Measurements from ENCODE around the gene TCFL5. TPM values are rescaled to one million over a fixed set of nuclear protein-coding genes. Genes with fewer than 3 reads are reported as not detected.

TCFL5 gene
- polyA plus RNA-seq, 3 donors: 2.2 to 8.4 (median 5.1) TPM

DNA sequence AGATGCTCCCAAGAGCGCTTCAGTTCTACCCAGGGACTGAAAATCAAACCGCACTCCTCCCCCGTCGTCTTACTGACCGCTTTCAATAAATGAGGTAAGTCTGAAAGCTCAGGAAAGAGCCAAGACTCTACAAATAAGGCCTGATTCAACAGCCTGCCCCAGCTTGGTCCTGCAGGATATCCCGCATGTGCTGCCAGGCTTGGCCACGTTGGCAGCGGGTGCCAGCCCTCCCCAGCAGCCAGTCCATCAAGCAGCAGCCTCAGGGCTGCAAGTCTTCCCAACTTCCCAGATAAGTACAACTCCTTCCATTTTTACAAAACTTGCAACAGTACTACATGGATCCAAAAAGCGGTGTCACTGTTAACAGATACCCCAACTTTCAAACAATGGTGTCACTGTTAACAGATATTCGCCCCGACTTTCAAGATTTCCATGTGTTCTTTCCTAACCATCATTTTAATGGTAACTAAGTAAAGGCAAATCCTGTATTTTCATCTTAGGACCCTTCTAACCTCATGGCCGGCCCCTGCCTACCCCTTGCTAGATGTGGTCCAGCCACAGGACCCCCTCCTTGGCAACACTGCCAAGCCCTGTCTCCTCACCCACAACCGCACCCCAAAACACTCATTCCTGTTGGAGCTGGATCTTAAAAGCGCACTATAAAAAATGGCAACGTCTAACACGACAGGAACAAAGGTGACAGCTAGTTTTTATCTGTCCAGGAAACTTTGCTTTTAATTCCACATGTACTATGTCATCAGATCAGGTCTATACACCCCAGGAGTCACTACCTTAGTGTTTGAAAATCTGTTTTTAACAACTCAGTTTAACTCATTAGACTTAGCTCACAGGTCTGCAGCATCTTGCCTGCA is 36.7 kb upstream of the TCFL5 start:
- no peak overlapping the region for H3K27ac ChIP-seq (ENCODE audit: low read depth, low read length)
- 80 to 81% (median 80%) methylated on average over 16 of the region's 16 CpGs for WGBS, 3 donors

DNA sequence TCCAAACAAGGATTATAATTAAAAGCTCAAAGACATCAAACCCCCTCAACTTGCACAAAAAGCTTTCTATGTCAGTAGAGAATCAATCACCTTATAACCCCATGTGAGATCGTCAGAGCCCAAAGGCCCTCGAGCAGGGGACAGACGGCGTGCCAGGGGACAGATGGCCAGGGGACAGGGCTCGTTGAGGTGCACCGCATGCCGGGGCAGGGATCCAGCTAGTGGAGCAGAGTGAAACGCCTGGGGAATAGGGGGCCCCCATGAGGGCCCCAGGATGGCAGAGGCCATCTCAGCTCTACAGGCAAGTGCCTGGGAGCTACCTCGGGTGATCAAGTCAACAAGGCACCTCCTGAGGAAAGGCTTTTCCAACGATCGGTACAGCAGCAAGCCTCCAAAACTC is 36.0 kb upstream of the TCFL5 start:
- no peak overlapping the region for H3K27ac ChIP-seq (ENCODE audit: low read depth, low read length)
- WGBS, 3 donors: 73 to 83% (median 74%) methylated on average over 11 of the region's 11 CpGs

DNA sequence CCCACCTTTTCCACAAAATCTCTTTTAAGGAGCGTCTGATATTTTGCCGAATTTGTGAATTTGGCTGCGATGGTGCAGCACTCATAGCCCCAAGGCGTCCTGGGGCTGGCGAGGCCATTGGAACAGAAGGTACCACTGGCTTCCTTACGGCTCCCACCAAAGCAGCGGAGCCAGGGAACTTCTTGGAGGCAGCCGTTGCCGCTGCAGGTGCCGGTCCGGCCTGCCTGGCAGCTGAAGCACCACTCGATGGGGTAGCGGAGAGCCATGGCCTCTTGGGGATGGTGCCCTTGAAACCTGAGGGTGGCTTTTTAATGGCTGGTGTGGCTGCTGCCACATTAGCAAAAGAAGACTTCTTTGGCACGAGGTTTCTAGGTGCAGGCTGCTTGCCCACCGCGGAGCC is 34.9 kb upstream of the TCFL5 start:
- WGBS, 3 donors: 93 to 97% (median 95%) methylated on average over 16 of the region's 16 CpGs
- H3K27ac ChIP-seq (ENCODE audit: low read depth, low read length): no peak overlapping the region

DNA sequence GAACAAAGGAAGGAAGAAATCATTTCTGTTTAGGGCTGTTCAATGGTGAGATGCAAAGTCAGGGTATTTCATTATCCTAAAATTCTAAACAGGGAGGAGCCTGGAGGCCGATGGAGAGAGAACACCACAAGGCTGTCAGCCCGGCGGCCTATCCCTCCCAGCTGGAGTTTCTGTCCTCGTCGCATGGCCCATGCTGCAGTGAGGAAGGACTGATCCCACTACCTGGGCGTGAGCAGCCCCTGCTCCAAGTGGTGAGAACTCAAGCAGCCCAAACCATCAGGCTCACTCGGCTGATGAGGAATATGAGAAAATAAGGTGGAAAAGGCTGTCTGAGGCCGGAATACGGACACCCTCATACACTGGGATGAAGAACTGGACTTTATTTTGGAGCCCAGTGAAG is 33.9 kb upstream of the TCFL5 start:
- no peak overlapping the region for H3K27ac ChIP-seq (ENCODE audit: low read depth, low read length)
- 90% methylated on average over 9 of the region's 9 CpGs for WGBS, 3 donors

DNA sequence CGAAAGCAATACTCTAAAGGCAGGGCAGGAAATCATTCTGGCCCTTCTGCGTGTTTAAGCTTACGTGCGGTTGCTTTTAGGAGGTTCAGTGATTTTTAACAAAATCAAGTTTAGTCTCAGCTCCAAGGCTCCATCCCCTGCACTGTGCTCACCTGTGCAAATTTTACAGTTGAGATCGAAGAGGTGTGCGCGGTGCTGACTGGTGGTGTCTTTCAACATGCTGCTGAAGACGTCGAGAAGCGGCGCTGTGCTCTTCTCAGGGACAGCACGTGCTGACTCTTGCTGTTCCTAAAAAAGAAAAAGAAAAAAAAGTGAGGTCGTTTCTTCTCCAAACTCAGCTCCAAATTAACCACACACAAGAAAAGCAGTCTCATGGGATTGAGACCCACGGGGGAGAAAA is 32.6 kb upstream of the TCFL5 start:
- H3K27ac ChIP-seq (ENCODE audit: low read depth, low read length): no peak overlapping the region
- 90 to 91% (median 90%) methylated on average over 14 of the region's 14 CpGs for WGBS, 3 donors

DNA sequence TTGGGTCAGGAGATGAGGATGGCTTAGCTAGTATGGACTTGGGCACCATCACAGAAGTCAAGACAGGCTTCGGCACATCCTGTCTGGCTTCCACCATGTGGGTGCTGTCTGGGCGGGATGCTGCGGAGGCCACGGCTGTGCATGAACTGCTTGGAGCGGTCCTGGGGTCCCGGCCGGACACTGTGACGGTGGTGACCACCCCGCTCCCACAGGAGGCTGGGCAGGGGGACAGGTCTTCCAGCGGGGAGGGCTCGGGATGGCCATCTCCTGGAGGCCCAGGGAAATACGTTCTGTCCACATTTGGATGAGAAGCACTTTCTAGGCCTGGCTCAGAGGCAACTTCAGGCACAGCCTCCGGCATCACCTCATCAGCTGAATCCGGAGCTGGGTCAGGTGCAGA is 32.1 kb upstream of the TCFL5 start:
- H3K27ac ChIP-seq (ENCODE audit: low read depth, low read length): no peak overlapping the region
- 92 to 96% (median 94%) methylated on average over 14 of the region's 14 CpGs for WGBS, 3 donors

DNA sequence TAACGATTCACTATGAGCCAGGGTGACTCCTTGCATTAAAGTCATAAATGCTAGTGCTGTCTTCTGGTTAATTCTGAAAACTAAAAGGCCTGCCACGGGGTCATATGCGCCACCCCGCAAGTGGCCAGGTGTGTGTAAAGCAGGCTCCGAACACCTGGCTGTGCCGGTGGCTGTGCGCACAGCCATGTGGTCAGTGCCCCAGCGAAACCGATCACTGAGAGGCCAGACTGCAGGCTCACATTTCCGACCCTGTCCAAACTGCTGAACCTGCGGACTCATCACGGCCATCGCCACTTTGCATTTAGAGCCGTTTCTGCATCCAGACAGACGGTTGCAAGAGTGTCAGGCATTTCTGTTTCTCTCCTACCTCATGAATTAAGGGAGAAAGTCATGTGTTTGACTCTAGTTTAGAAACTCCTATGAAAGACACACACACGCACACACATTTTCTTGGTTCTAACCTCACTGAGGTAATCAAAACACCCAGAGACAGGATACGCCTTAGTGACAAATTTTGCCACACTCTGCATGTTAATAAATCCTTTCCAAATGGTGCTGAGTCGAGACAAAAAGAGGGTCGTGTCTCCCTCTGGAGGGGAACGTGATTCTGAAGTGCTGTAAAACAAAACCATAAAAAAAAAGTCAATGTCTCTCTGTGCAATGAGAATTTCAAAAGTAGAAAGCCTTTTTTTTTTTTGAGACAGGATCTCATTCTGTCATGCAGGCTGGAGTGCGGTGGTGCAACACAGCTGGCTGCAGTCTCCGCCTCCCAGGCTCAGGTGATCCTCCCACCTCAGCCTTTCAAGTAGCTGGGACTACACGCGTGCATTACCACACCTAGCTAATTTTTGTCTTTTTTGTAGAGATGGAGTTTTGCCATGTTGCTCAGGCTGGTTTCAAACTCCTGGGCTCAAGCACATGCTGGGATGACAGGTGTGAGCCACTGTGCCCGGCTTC is 31.0 kb upstream of the TCFL5 start:
- WGBS, 3 donors: 89 to 91% (median 90%) methylated on average over 25 of the region's 25 CpGs
- H3K27ac ChIP-seq (ENCODE audit: low read depth, low read length): no peak overlapping the region

DNA sequence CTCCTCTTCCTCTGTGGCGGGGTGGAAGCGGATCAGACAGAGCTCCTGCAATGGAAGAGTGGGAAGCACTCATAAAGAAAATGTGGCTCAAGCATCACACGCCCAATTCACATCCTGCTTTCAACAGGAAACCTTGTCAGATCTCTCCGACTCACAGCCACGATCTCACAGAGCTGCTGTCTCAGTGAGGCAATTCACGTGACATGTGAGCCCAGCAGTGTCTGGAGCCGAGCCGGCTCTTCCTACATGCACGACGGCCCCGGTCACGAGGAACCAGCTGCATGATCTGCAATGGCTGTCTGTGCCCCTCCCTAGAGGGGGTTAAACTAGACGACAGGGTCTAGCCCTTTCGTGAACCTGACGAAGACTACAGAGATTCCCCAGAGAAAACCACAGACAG is 29.5 kb upstream of the TCFL5 start:
- WGBS, 3 donors: 79 to 82% (median 82%) methylated on average over 15 of the region's 15 CpGs

DNA sequence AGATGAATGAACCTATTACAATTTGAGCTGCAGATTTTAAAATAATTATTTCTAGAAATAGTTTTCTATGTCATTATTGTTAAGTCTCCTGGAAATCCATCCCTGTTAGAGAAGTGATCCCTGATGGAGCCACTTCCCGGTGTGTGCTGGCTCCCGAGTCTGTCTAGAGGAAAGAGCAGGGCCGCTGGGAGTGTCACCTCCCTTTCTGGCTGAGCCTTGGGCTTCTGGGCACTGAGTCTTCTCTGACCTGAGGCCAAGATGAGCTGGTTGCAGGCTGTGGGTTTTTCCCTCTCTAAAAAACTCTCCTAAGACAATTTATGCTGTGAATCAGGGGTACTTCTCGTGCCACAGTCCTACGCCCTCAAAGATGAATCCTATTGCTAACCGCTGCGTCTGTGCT is 28.8 kb upstream of the TCFL5 start:
- no peak overlapping the region for H3K27ac ChIP-seq (ENCODE audit: low read depth, low read length)
- WGBS, 3 donors: 79 to 92% (median 85%) methylated on average over 7 of the region's 7 CpGs

More for the DNA sequence above, 29.5 kb upstream of the TCFL5 start:
- H3K27ac ChIP-seq (ENCODE audit: low read depth, low read length): no peak overlapping the region

DNA sequence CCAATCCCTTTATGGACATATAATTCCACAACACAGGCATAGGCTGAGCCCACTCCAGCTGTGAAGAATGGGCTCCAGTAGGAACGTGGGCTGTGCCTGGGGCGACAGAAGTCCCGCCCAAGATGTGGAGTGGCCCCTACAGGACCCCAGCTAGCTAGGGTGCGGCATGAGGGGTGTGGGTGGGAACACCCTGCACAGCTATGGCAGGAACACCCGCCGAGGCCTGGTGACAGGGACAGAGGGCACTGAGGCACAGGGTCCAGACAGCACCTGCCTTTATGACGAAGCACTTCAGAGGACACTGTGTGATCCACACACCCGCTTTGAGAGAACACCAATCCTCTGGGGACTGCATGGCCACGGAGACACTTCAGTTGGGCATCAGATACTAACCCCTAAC is 28.2 kb upstream of the TCFL5 start:
- 89 to 94% (median 90%) methylated on average over 9 of the region's 9 CpGs for WGBS, 3 donors
- no peak overlapping the region for H3K27ac ChIP-seq (ENCODE audit: low read depth, low read length)

DNA sequence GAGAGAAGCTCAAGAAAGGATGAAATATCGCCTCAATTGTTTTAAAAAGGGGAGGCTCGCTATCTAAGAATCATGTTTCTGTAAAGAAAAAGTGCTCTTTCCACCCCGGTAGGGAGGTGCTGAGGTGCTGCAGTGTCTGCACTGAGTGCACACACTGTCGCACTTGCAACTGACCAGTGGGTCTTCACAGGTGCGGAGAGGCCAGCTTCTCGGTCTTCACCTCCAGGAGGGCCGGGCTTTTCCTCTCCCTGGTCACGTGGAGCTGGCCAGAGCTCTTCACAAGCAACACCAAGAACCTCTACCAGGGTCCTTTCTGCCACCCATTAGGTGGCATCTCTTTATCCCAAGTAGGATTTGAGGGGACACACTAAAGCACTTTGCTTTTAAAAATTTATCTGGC is 27.8 kb upstream of the TCFL5 start:
- H3K27ac ChIP-seq (ENCODE audit: low read depth, low read length): no peak overlapping the region
- WGBS, 3 donors: 94 to 95% (median 94%) methylated on average over 8 of the region's 8 CpGs

DNA sequence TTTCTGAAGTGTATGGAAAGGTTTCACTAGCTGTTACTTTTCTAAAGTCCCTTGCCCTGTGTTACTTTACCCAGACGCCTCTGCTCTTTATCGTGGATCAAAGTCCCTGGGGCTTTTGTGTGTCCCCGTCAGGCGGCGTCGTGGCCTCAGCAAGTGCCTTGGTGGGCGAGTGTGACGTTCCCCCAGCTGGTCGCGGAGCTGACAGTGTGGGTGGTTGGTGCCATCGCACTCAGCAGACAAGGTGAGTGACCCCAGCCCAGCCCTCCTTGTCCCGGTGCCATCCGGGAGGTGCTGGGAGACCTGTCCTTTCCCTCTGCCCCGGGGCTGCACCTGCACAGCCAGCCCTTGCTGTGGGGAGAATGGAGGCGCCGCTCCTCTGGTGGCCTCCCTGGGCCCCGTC is 27.3 kb upstream of the TCFL5 start:
- no peak overlapping the region for H3K27ac ChIP-seq (ENCODE audit: low read depth, low read length)
- 93 to 95% (median 94%) methylated on average over 17 of the region's 17 CpGs for WGBS, 3 donors

DNA sequence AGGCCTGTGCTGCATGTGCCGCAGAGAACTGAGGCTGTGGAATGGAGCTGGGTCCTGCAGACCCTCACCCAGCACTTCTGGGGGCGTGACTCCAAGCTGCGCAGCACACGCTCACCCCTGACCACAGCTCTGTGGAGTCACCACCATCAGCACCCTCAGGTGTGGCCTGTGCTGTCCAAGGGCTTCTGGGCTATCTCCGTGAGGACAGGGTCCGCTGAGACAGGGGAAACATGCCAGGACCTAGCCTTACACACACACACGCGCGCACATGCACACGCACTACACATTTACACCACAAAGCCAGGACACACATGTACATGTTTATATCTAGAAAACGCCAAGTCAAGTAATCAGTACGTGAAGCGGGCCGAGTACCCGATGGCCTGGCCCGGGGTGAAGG is 26.8 kb upstream of the TCFL5 start:
- no peak overlapping the region for H3K27ac ChIP-seq (ENCODE audit: low read depth, low read length)

DNA sequence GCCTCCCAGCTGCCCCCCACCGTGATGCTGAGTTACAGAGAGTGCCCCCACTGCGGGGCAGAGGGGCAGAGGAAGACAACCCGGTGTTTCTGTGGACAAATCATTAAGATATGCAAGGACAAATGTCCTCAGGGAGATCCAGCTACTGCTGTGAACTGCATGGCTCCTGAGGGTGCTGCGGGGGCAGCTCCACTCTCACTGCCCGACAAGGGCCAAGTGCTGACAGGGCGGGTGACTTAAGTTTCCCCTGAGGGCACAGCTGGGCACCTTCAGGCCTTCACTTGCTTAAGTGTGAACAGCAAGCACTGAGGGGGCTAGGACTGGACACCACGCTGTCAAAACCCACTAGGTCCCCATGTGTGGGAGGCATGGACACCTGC is 26.2 kb upstream of the TCFL5 start:
- no peak overlapping the region for H3K27ac ChIP-seq (ENCODE audit: low read depth, low read length)
- 84 to 91% (median 86%) methylated on average over 7 of the region's 7 CpGs for WGBS, 3 donors

More for the DNA sequence above, 26.8 kb upstream of the TCFL5 start:
- WGBS, 3 donors: 94 to 97% (median 96%) methylated on average over 16 of the region's 16 CpGs

DNA sequence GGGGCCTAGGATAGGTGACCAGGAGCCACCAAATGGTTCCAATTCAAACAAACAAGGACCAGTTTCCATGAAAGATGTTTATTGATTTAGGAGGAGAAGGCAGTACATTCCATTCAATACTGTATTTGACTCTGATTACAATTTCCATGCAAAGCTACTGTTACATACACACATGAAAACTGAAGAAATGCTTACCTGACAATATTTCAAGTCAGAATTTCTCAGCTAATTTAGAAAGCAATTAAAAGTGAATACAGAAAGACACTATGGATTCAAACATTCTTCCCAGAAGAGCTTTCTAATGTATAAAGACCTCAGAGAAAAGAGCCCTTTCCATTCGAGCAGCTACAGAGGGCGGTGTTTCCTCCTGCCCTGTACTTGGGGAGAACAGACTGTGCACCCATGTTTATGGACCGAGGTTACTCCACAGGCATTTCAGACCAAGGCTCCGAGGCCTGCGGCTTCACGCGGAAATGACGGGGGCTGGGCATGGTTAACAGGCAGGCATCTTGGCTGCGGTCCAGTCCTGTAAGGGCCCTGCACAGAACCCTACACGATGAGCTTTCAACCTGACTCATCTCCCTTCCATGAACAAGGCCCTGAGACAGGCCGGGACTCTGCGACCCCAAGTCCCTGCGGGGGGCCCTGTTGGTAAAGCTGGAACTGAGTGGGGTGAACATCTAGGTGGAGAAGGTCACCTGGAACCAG is 25.7 kb upstream of the TCFL5 start:
- no peak overlapping the region for H3K27ac ChIP-seq (ENCODE audit: low read depth, low read length)
- 57 to 66% (median 58%) methylated on average over 13 of the region's 13 CpGs for WGBS, 3 donors

DNA sequence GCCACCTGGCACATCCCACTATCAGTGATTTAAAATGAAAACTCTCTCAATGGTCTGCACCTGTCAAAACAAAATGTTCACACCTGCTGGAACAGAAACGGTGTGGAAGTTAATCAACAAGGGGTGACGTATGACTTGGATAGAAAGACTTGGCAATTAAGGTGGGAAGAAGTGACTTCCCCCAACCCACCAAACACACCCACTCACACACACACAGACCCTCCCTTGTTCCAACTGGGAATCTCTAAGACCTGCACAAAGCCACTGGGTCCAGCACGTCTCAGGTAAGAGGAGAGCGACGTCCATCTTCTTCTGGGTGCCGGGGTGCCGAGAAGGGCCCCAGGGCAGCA is 25.1 kb upstream of the TCFL5 start:
- H3K27ac ChIP-seq (ENCODE audit: low read depth, low read length): no peak overlapping the region
- WGBS, 3 donors: 77 to 89% (median 86%) methylated on average over 7 of the region's 7 CpGs

DNA sequence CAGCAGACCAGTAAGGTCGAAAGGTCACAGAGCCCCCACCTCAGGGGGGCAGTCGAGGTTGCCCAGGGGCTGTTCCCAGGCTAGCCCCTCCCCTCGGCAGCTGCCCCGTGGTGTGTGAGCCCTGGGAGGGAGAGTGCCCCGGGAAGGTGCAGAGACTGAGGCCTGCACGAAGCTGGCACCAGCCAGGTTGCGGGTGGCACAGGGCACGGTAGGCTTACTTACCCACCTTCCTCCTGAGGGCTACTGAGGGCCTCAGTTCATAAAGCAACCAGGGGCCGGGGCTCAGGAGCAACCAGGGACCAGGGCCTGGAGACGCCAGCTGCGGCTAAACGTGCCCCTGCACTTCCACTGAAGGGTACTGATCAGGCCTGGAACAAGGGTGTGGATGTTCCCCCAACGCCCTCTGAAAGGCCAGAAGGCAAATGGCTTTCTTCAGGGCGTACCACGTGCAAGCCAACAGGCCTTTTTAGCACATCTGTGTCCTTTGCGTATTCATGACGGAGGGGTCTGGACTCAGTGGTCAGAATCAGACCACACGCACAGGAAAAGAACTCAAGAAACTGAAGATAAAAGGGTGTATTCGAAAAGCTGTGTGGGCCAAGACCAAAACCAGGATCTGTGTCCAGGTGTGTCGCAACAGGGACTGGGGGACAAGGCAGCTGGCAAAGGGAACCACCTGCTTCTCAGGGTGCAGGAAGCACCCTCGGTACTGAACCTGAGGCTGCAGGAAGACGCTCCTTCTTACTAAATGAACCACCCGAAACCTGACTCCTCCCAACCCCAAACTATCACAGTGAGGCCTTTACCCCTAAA is 24.5 kb upstream of the TCFL5 start:
- no peak overlapping the region for H3K27ac ChIP-seq (ENCODE audit: low read depth, low read length)
- WGBS, 3 donors: 80 to 89% (median 81%) methylated on average over 23 of the region's 23 CpGs

Measured in adipose tissue (tissue), 3 donors.